GM06990 (cell line): Measurements from ENCODE around the gene ST6GALNAC6.

Experiments
- DNase-seq: peaks from one replicate; pipeline ENCODE4 v3.0.0-alpha.2; 2011; ENCODE audit not compliant: insufficient read length; ENCODE audit errors: extremely low read depth
- H3K27me3 ChIP-seq: replicated peaks from 2 replicates; pipeline ENCODE4 v1.6.0; 2011; ENCODE audit warnings: low read length; ENCODE audit not compliant: control insufficient read depth, insufficient read depth
- H3K36me3 ChIP-seq: 2 replicates; pipeline ENCODE4 v1.5.1; 2011; ENCODE audit warnings: low read length; ENCODE audit not compliant: control insufficient read depth, insufficient read depth
- H3K4me3 ChIP-seq: replicated peaks from 2 replicates; pipeline ENCODE4 v1.5.1; 2011; ENCODE audit warnings: low read depth, mild to moderate bottlenecking, control low read depth, low read length
- TF ChIP-seq, protein P1 (sequence below): IDR thresholded peaks from 2 replicates; pipeline ENCODE4 v1.5.1; 2011; ENCODE audit warnings: low read length, control low read depth, mild to moderate bottlenecking, inconsistent platforms; ENCODE audit not compliant: insufficient read depth, poor library complexity, severe bottlenecking

Gene ST6GALNAC6

DNA sequence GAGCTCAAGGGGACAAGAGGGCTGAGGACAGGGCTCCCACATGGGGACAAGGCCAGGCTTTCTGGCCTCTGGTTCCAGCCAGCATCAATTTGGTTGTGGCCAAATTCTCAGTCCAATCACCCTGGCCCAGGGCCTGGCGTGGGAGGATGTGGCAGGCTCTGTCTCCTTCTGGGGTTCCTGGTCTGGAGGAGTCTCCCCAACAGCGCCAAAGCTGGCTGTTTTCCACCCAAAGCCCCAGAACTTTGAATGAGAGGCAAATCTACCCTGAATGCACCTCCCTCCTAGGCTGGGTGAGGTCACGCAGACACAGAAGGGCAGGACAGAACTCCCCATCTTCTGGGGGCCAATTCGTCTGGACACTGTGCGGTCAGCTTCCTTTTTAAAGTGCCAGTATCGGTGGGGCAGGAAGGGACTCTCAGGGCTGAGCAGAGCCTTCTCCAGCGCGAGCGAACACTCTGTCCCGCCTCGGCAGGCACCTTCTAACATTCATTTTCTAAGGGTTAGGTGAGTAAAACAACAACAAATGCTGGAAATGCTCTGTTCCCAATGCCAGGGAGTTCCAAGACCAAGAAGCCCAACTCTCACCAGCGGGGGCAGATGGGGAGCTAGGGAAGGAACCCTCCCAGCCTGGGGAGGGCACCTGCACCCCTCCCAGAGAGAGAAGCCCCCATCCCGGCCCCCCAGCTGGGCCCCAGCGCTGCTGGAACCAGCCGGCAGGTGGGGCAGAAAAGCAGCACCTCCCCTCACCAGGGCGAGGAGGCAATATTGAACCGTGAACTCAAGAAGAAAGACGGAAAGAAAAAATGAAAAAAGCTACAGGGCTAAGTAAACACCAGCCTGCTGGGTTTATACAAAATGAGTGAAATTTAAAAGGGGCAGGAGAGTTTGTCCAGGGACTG is 41.9 kb upstream of the ST6GALNAC6 start:
- Histone ChIP-seq H3K4me3 (no peak overlapping the region), H3K36me3 (peaks cover 27% of the 10 kb centered on the region), H3K27me3 (no peaks in the 10 kb centered on the region)
- DNase-seq: no peak
- TF ChIP-seq, protein P1, sequence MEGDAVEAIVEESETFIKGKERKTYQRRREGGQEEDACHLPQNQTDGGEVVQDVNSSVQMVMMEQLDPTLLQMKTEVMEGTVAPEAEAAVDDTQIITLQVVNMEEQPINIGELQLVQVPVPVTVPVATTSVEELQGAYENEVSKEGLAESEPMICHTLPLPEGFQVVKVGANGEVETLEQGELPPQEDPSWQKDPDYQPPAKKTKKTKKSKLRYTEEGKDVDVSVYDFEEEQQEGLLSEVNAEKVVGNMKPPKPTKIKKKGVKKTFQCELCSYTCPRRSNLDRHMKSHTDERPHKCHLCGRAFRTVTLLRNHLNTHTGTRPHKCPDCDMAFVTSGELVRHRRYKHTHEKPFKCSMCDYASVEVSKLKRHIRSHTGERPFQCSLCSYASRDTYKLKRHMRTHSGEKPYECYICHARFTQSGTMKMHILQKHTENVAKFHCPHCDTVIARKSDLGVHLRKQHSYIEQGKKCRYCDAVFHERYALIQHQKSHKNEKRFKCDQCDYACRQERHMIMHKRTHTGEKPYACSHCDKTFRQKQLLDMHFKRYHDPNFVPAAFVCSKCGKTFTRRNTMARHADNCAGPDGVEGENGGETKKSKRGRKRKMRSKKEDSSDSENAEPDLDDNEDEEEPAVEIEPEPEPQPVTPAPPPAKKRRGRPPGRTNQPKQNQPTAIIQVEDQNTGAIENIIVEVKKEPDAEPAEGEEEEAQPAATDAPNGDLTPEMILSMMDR: no peak

DNA sequence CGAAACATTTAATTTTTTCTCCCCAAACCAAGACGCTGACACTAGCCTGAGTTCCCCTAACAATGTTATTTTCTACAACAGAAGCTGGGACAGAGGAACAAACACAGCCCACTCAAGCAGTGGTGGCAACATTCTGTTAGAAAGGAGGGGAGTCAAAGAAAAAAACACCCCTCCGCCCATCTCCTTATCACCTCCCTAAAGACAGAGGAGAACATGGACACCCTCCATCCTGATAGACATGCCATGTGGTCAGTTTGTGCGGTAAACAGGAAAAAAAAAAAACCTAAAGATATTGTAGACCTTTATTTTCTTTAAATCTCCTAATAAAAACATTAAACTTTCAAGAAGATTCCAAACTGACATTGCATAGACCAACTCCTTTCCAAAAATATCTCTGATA is 41.2 kb upstream of the ST6GALNAC6 start:
- DNase-seq: no peak
- H3K36me3 ChIP-seq: peaks cover 26% of the 10 kb centered on the region
- H3K4me3 ChIP-seq: no peak overlapping the region
- TF ChIP-seq, protein P1: no peak
- no peaks in the 10 kb centered on the region for H3K27me3 ChIP-seq

DNA sequence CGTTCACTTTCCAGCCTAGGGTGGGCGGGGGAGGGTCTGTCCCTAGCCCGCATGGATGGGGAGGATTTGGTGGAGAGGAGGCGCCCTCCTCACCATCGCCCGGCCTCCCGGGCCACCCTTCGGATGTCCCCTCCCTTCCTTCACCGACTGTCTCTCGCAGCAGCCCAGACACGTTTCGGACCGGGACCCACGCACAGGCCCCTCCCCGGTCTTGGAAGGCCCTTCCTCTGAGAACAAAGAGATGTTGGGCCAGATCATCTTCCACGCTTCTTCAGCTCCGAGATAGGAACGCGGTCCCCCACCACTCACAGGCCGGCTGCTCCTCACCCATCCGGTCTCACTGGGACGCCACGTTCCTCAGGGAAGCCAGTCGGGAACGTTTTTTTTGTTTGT is 38.9 kb upstream of the ST6GALNAC6 start:
- TF ChIP-seq, protein P1: no peak

DNA sequence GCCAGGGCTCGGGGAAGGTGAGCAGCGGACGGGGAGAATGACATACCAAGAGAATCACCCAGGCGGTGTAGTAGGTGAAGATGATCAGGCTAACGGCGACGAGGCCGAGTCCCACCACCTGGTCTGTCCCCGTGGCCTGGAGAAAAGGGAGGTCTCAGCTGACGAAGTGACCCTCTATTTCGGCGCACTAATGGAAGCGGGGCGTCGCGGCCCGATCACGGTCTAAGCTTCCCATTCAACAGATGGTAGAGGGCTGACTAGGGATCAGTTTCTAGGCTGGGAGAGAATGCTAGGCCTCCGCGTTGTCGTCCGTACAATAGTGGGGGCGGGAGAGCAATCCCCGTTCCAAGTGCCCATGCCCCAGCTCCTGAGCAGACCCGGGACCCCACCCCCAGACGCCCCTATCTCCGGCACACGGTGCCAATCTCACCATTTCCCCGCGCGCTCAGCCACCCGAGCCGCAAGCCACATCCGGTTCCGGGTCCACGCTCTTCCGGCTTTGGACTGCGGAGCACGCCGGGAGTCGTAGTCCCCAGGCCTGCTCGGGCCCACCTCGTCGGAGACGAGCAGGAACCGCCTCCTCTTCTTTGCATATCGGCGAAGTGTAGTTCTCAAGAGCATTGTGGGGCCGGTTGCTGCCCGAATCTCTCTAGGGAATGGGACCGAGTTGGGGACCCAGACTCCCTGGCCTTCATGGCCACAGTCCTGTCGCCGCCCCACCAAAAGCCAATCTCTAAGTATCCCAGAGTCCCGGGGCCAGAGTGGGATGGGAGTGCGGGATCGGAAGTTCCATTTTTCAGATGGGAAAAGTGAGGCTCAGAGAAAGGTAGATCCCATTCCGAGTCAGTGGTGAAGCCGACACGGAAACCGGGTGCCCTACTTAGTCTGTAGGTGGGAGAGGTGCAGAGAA is 38.2 kb upstream of the ST6GALNAC6 start, which contains the start of gene DPM2:
DPM2 (minus strand) TSS at position 467 of the 910 bp plus-strand sequence; CDS start at position 433, 34 bp downstream.
- H3K4me3 ChIP-seq: peak within 1 kb of the TSS; percentile 92
- no peaks in the 10 kb centered on the region for H3K27me3 ChIP-seq
- peak; percentile 91 for DNase-seq
- H3K36me3 ChIP-seq: peaks cover 10% of the 10 kb centered on the region
- TF ChIP-seq, protein P1: no peak

More for the DNA sequence above, 38.9 kb upstream of the ST6GALNAC6 start:
- Histone ChIP-seq H3K27me3 (no peaks in the 10 kb centered on the region), H3K36me3 (peaks cover 12% of the 10 kb centered on the region), H3K4me3 (peak overlapping the region; percentile 92)
- no peak for DNase-seq

DNA sequence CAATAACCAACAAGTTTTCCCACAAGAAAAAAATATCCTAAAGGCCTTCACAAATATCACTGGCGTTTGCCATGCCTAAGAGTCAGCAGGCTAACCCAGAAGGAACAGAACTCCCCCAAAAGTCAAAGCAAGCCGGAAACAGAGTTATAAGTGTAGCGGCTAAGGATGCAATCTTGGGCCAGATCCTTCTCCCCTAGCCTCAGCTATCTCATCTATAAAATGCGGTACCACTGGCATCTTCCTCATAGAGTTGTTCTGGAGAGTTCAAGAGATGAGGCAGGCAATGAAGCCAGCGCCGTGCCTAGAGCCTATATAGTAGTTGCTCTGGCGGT is 37.6 kb upstream of the ST6GALNAC6 start:
- Histone ChIP-seq H3K36me3 (peaks cover 4% of the 10 kb centered on the region), H3K4me3 (peak overlapping the region; percentile 92), H3K27me3 (no peaks in the 10 kb centered on the region)
- TF ChIP-seq, protein P1: no peak
- DNase-seq: no peak
